ENCODE data around the gene DHH. TPM values are rescaled to one million over a fixed set of nuclear protein-coding genes. Genes with fewer than 3 reads are reported as not detected.

The DHH gene
- polyA plus RNA-seq, 3 donors = not detected

- peaks cover 10 to 18% of the 10 kb centered on the region in 2 donors for H3K36me3 Mint-ChIP-seq
- peaks cover 5 to 8% of the 10 kb centered on the region in 2 donors for H3K36me3 ChIP-seq (replicated peaks in 1 of 2; ENCODE audit: control insufficient read depth in 1 of 2, insufficient read depth in 2 of 2, low read length in 2 of 2)
- H3K79me2 ChIP-seq (ENCODE audit: insufficient read depth, low read length) = peaks cover 66% of the 10 kb centered on the region
- H3K4me3 ChIP-seq (replicated peaks in 1 of 3; ENCODE audit: low read depth in 2 of 3, low read length in 3 of 3) = peak overlapping the region; percentile 75 to 97 (median 92)
- no peak for DNase-seq
- H3K27me3 ChIP-seq (ENCODE audit: control insufficient read depth in 2 of 2, insufficient read depth in 2 of 2, low read length in 2 of 2) = no peaks in the 10 kb centered on the region
- intact Hi-C loops (cut with micrococcal nuclease) = loop anchor here (5.0 to 10.0 kb wide), 4 partner anchors 38 to 285 kb away; partner anchors contain the start of genes PRKAG1 (in 2 of the 2), DNAJC22 (in 1 of the 2) and TUBA1B (in 1 of the 2)
- H3K27ac Mint-ChIP-seq = peak overlapping the region; percentile 86 to 96 (median 93)
- peak overlapping the region; percentile 66 to 92 for H3K27ac ChIP-seq (ENCODE audit: low read depth in 1 of 2, low read length in 2 of 2)
- H3K9me3 ChIP-seq (replicated peaks in 1 of 2; ENCODE audit: control insufficient read depth in 1 of 2, insufficient read depth in 1 of 2, low read length in 2 of 2) = no peaks in the 10 kb centered on the region
- no peak for TF ChIP-seq CTCF (IDR thresholded peaks at IDR 0.05)
- peaks cover 46 to 50% of the 10 kb centered on the region in 2 donors for H3K4me1 ChIP-seq (ENCODE audit: control insufficient read depth in 1 of 2, insufficient read depth in 2 of 2, low read length in 2 of 2)
- WGBS (ENCODE audit: insufficient coverage) = under 1% methylated on average over 58 of the region's 70 CpGs
- no peaks in the 10 kb centered on the region for H3K9me3 Mint-ChIP-seq
- peaks cover 0 to 1% (median 0%) of the 10 kb centered on the region in 3 donors for H3K27me3 Mint-ChIP-seq (ENCODE audit: low read depth in 3 of 3)
- peak overlapping the region; percentile 96 for H2AFZ ChIP-seq (ENCODE audit: insufficient read depth, low read depth, low read length, poor library complexity, severe bottlenecking)
- peak overlapping the region; percentile 93 for H3K9ac ChIP-seq (ENCODE audit: insufficient read depth, low read length, poor library complexity, severe bottlenecking)
- peaks cover 44% of the 10 kb centered on the region for H4K20me1 ChIP-seq (ENCODE audit: insufficient read depth, low read length)
- H3K4me2 ChIP-seq (replicated peaks; ENCODE audit: extremely low read depth, low read length, poor library complexity, severe bottlenecking) = peak overlapping the region; percentile 98
- H3K4me1 Mint-ChIP-seq = peaks cover 60% of the 10 kb centered on the region
- H3K4me3 Mint-ChIP-seq = peak overlapping the region; percentile 96 to 97
Measured at GRCh38 chr12:49059299-49060171, 35.1 kb downstream of the DHH start.

GRCh38 chr12:49059045-49059298 lies 35.6 kb downstream of the DHH start:
- Histone ChIP-seq H3K4me1 (ENCODE audit: control insufficient read depth in 1 of 2, insufficient read depth in 2 of 2, low read length in 2 of 2) (peaks cover 44 to 50% of the 10 kb centered on the region in 2 donors), H3K27me3 (ENCODE audit: control insufficient read depth in 2 of 2, insufficient read depth in 2 of 2, low read length in 2 of 2) (no peaks in the 10 kb centered on the region), H2AFZ (ENCODE audit: insufficient read depth, low read depth, low read length, poor library complexity, severe bottlenecking) (no peak overlapping the region), H4K20me1 (ENCODE audit: insufficient read depth, low read length) (peaks cover 50% of the 10 kb centered on the region), H3K4me2 (replicated peaks; ENCODE audit: extremely low read depth, low read length, poor library complexity, severe bottlenecking) (peak overlapping the region; percentile 98), H3K79me2 (ENCODE audit: insufficient read depth, low read length) (peaks cover 72% of the 10 kb centered on the region), H3K27ac (ENCODE audit: low read depth in 1 of 2, low read length in 2 of 2) (peak overlapping the region; percentile 66 to 92), H3K9ac (ENCODE audit: insufficient read depth, low read length, poor library complexity, severe bottlenecking) (peak overlapping the region; percentile 93), H3K4me3 (replicated peaks in 1 of 3; ENCODE audit: low read depth in 2 of 3, low read length in 3 of 3) (peak overlapping the region; percentile 75 to 97 (median 92)), H3K36me3 (replicated peaks in 1 of 2; ENCODE audit: control insufficient read depth in 1 of 2, insufficient read depth in 2 of 2, low read length in 2 of 2) (peaks cover 10 to 14% of the 10 kb centered on the region in 2 donors), H3K9me3 (replicated peaks in 1 of 2; ENCODE audit: control insufficient read depth in 1 of 2, insufficient read depth in 1 of 2, low read length in 2 of 2) (no peaks in the 10 kb centered on the region)
- peaks cover 0 to 1% (median 0%) of the 10 kb centered on the region in 3 donors for H3K27me3 Mint-ChIP-seq (ENCODE audit: low read depth in 3 of 3)
- no peaks in the 10 kb centered on the region for H3K9me3 Mint-ChIP-seq
- H3K36me3 Mint-ChIP-seq = peaks cover 16 to 23% of the 10 kb centered on the region in 2 donors
- H3K4me3 Mint-ChIP-seq = peak overlapping the region; percentile 96 to 97
- no peak for DNase-seq
- peaks cover 58% of the 10 kb centered on the region for H3K4me1 Mint-ChIP-seq
- WGBS (ENCODE audit: insufficient coverage) = 0% methylated on average over 1 of the region's 1 CpG
- intact Hi-C loops (cut with micrococcal nuclease) = loop anchor here (5.0 kb wide), 2 partner anchors 42 to 73 kb away; partner anchors contain the start of genes PRKAG1 (in 2 of the 2) and TUBA1B (in 1 of the 2)
- peak overlapping the region; percentile 86 to 96 (median 93) for H3K27ac Mint-ChIP-seq
- TF ChIP-seq CTCF (IDR thresholded peaks at IDR 0.05) = no peak
